Activated CD4-positive, alpha-beta T cell treated with anti-CD3 and anti-CD28 coated beads, Interleukin-2, amount 50 U/mL, for 48 hours (primary cell): ENCODE data around the gene PPDPF.
"Not testable (repeated sequence)": the region's sequence is repeated elsewhere in the genome, so short reads cannot be mapped to it uniquely, and the experiment has no call there.

ENCODE experiments used
- DNase-seq, 2 experiments: peaks; one replicate each; pipeline ENCODE4 v3.0.0-alpha.2; 2020

PPDPF gene

DNA sequence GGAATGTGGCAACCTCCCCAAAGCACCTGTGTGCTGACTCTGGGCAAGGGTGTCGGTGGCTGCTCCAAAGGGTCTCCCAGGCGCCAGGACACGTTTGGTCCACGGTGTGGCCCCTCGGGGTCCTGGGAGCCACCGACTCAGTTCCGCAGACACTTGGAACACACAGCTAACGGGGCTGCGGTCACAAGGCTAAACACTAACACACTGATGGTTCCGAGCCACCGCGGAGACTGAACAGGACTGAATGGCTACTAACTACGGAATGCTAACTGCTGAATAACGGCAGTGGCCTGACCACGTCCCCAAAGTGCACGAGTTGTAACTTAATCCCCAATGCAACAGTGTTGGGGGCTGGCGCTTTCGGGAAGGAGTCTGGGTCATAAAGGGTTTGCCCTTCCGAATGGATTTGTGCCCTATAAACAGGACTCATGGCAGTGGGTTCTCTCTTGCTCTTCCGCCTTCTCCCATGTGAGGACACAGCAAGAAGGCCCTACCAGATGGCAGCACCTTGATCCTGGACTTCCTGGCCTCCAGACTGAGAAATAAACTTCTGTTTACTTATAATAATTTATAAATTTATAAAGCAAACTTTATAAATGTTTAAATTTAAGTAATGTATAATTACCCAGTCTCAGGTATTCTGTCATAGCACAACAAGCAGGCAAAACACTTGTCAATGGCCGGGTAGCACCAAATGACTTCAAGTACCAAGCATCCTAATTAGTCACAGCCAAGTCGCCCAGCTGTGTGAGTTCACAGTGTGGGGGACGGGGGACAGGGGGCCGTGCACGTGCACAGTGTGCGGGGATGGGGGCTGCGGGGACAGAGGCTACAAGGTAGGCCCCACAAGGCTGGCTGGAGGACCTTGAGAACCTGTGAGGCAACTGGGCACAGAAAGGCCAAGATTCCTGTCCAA lies 19.4 kb upstream of the PPDPF start:
- no peak for DNase-seq

DNA sequence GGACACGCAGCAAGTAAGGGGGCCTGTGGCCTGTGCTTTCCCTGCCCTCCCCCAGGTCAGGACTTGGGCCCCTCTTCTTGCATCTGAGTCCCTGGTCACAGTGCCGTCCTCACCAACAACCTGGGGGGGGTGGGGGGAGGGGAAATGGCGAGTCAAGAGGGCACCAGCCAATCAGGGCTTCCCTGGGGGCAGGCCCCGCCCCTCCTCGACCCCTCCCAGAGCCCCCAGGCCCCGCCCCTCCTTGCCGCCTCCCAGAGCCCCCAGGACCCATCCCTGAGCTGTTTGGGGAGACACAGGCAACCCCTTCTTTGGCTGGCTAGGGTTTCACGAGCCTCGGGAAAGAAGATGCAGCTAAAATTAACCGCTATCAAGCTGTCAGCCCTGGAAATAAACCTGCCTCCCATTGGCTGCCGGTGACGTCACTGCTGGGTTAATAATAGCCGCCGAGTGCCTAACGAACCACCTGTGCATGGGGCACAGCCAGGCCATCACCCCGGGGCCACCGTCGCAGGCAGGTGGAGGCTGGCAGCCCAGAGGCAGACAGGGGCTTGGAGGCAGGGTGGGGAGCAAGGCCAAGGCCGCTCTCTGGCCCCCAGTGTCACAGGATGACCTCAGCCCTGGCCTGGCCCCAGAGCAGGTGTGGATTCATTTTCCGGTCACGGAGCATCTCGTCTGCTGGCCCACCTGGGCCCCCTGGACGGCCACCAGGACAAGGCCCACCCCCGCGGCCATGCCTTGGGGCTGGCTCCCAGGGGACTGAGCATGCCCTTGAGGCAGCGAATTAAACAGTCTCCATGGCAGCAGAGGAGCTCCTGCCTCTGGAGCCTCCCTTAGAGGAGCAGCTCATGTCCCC lies 18.5 kb upstream of the PPDPF start:
- no peak for DNase-seq

- no peak for DNase-seq
Measured at GRCh38 chr20:63502671-63503172, 17.8 kb upstream of the PPDPF start.

DNA sequence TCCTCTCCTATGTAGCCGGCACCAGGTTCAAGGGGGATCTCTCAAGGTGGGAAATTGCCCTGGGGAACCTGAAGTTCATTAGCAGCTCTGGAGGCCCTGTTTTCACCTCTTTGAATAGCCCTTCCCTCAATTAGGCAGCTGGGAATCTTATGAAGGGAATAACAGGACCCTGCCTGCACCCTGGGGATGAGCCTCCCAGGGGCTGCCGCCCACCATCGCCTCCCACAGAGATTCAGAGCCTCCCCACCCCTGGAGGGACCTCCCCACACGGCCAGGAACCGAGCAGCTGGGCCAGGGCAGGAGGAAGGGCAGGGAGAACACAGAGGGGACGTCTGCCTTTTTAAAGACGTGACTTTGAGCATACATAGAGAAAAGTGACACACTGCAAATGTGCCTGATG lies 17.0 kb upstream of the PPDPF start:
- DNase-seq: no peak

DNA sequence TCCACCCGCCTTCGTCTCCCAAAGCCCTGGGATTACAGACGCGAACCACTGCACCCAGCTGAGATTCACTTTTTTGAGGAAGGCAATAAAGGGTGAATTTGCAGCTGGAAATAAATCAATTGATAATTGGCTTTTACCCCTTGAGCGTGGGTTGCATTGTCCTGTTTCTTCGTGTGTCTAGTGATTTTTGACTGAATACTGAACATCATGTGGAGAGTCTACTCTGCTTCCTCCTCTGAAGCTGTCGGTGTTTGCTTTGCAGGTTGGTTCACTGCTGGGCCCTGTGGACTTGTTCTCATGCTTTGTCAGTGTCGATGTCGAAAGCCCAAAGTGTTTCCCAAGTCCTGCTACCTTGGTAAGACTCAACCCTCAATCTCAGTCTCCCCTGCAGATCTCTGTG lies 15.9 kb upstream of the PPDPF start:
- no peak for DNase-seq

- DNase-seq: no peak
Measured at GRCh38 chr20:63505281-63505680, 15.3 kb upstream of the PPDPF start.

- no peak for DNase-seq
Measured at GRCh38 chr20:63505723-63506122, 14.8 kb upstream of the PPDPF start.

GRCh38 chr20:63507083-63507743 lies 13.4 kb upstream of the PPDPF start:
- no peak for DNase-seq

- DNase-seq: no peak
Measured at GRCh38 chr20:63508072-63508768, 12.3 kb upstream of the PPDPF start.

- DNase-seq: no peak
Measured at GRCh38 chr20:63509088-63509564, 11.4 kb upstream of the PPDPF start.

DNA sequence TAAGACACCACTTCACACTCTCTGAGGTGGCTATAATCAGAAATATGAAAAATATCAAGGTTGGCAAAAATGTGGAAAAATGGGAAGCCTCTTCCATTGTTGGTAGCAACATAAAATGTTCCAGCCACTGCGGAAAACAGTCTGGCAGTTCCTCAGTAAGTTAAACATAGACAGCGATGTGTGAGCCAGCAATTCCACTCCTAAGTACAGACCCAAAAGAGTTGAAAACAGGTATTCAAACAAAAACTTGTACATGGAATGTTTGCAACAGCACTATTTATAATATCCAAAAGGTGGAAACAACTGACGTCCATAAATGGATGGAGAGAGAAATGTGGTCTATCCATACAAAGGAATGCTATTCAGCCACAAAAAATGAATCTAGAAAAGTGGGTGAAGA lies 7.4 kb upstream of the PPDPF start:
- no peak for DNase-seq

DNA sequence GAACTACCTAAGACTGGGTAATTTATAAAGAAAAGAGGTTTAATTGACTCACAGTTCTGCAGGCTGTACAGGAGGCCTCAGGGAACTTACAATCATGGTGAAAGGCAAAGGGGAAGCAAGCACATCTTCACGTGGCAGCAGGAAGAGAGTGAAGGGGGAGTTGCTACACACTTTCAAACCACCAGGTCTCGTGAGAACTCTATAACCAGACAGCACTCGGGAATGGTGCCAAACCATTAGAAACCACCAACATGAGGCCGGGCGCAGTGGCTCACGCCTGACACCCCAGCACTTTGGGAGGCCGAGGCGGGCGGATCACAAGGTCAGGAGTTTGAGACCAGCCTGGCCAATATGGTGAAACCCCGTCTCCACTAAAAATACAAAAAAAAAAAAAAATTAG lies 6.0 kb upstream of the PPDPF start:
- not testable (repeated sequence) for DNase-seq

DNA sequence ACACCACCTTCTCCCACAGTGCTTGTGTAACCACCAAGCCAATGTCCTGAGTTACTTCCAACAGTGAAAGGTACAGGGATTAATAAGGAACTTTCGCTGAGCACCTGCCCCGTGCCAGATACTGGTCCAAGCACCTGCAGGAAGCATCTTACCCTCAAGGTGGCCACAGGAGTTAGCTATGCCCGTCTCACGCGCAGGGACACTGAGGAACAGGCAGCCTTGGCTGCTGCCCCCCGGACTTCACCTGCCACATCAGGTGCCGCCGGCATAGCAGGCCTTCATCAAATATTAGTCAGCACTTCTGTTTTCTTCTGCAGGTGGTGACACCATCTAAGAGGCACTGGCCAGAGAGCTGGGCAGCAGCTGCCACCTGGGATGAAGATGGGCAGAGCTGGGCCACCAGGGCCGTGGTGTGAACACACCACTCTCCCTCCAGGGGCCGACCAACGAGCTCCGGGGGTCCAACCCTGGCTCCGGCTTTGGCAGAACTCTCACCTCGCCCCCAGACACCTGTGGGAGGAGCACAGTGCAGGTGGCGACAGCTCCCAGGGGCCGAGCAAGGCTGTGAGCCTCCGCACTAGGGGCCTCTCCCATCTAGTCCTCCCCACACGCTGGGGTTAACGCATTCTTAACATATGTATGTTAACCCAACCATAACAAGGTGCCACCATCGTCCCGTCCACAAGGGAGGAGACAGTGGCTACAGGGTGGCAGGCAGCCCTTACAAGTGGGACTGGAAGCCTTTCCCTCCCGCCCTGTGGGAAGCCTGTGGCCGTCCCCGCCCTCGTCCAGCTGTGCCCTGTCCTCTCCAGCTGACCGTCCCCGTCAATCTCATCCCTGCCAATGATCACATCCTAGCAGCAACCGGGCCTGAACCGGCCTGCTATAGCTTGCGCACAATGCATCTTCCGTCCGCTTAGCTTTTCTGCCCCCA lies 2.9 kb upstream of the PPDPF start:
- no peak for DNase-seq

- DNase-seq: no peak
Measured at GRCh38 chr20:63518351-63518861, 2.2 kb upstream of the PPDPF start.

DNA sequence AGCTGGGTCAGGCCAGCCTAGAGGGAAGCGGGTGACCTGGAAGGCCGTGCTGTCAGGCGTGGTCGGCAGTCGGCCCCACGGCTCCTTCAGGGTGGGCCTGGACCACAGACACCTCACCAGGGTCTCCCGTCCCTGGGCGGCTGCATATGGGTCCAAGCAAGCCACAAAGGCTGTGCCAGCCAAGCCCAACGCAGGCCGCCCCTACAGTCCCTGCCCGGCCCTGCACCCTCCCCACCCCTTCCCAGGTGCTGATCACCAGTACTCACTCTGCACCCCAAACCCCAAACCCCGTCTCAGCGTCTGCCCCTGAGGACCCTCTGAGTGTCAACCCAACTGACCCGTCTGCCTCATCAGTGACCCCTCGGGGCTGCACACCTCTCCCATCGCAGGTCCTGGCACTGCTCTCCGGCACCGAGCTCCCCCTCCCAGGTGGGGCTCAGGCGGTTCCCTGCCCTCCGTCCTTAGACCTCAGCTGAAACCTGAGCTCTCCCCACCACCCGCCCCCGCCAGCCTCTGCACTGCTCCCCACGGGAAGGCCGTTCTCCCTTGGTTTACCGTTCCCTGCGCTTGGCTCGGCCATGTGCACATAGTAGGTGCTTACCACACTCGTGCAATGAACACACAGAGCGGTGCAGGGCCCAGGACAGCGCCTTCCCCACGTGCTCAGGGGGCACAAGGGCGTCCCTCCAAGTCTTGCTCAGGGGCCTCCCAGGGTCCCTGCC lies 1.5 kb upstream of the PPDPF start:
- no peak for DNase-seq

DNA sequence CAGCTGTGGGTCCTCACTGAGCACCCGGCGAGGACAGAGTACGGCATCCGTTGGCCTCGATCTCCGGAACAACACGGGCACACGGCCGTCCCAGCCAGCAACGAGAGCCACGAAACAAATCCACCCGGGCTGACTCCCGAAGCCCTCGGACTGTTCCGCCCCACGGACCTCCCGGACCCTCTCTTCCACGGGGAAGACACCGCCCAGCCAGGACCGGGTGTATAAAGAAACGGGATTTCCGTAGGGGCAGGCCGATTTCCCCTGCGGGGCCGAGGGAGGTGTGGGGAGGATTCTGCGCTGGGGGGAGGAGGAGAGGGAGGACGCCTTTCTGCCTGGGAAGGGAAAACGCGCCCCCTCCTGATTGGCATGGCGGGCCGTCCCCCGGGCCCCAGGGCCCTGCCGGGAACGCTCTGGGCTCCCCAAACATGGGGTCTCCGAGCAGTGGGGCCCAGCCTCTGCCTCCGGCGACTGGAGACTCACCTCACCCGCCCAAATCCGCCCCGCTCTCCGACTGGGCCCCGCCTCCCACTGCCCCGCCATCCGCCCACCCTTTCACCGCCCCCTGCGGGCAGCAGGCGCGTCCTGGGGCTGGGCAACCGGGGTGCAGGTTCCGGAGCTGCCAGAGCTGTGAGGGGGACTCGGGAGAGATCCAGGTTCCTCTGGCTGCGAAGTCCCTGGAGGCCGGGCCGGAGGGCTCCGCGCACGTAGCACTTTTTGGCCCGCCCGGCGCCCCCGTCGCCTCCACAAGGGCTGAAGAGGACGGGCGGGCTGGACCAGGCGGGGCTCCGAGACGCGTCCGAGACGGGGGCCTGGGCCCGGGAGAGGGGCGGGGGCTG lies 679 bp upstream of the PPDPF start:
- peak; percentile 68 to 76 for DNase-seq

GRCh38 chr20:63520934-63521601 lies 503 bp downstream of the PPDPF start:
- DNase-seq: peak; percentile 66 to 70

GRCh38 chr20:63521602-63522001 lies 1.0 kb downstream of the PPDPF start:
- DNase-seq: no peak
